Smooth muscle cell of the brain vasculature (primary cell): ENCODE results near the gene GAL3ST1.
"Not testable (repeated sequence)": the region's sequence is repeated elsewhere in the genome, so short reads cannot be mapped to it uniquely, and the experiment has no call there.

Experiments used
- DNase-seq: peaks from one replicate; pipeline ENCODE4 v3.0.0-alpha.2; 2012; ENCODE audit warnings: low read depth, low spot score

GAL3ST1 gene

DNA sequence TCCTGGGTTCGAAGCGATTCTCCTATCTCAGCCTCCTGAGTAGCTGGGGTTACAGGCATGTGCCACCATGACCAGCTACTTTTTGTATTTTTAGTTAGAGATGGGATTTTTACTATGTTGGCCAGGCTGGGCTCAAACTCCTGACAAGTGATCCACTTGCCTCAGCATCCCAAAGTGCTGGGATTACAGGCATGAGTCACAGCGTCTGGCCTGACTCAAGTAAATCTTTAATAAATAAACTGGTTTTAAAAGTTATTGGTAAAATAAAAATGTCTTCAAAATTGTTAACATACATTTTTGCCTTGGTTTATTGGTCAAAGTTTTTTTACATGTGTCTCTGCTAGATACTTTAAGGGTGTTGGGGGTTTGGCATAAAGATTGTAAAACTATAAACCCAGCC is 24.5 kb upstream of the GAL3ST1 start:
- DNase-seq: no peak

DNA sequence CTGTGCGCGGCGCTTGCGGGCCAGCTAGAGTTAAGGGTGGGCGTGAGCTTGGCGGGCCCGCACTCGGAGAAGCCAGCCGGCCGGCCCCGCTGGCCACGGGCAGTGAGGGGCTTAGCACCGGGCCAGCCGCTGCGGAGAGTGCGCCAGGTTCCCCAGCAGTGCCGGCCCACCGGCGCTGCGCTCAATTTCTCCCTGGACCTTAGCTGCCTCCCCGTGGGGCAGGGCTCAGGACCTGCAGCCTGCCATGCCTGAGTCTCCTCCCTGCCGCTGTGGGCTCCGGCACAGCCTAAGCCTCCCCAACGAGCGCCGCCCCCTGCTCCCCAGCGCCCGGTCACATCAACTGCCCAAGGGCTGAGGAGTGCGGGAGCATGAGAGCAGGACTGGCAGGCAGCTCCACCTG is 22.4 kb upstream of the GAL3ST1 start:
- DNase-seq: no peak

DNA sequence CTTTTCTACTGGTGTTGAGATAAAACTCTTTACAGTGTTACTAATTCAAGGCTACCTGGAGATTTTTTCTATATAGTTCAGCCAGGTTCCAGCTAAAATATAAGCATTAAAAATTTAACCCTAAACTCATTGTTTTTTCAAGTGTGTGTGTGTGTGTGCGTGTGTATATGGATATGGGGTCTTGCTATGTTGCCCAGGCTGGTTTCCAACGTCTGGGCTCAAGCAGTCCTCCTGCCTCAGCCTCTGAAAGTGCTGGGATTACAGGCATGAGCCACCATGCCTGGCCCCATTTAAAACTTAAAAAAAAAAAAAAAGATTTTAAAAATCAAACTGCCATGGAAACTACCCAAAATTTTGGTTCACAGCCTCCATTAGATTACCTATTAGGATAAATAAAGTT is 21.7 kb upstream of the GAL3ST1 start:
- DNase-seq: no peak

DNA sequence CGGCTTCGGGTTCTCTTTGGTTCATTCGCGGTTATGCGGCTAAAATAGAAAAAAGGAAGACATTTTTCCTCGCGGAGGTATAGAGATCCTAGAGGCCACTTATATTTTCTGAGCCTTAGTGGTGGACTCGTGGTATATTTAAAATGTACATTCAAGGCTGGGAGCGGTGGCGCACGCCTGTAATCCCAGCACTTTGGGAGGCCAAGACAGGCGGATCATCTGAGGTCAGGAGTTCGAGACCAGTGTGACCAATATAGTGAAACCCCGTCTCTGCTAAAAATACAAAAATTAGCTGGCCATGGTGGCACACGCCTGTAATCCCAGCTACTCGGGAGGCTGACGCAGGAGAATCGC is 17.9 kb upstream of the GAL3ST1 start:
- DNase-seq: not testable (repeated sequence)

DNA sequence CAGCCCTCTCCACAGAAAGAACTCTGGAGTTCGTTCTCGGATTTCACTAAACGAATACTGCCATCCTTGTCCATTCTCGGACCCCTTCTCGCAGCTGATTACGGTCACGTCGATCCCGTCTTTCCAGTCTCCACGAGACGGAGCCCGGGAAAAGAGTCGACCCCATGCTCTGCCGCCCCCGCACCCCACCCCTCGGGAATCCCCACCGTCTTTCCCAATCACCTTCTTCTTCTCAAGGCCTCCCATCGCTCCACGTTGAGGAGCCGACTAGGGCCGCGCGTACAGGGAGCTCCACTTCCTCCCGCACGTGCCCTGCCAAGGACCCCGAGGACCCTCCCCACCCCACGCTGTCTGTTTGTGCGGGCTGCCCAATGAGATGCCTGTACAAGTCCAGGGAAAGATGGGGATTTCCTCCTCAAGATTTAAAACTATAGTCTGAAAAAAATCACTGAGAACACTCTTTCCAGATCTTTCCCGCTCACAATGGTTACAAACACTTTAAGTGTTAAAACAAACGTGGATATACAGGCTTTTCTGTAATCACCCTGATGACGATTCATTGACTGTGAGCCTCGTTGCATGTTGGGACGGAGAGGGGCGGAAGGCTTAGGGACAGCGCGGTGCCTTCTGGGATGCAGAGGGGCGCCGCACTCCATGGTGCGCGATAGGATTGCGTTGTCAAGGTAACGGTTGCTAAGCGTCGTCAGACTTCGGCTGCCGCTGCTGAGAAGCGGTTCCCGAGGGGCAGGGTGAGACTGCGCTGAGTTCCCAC is 17.3 kb upstream of the GAL3ST1 start, which contains the start of gene PES1:
TSS of gene PES1 (minus strand) at position 323 of the 772 bp plus-strand sequence. CDS start at position 246, 77 bp downstream.
- peak; percentile 97 for DNase-seq

DNA sequence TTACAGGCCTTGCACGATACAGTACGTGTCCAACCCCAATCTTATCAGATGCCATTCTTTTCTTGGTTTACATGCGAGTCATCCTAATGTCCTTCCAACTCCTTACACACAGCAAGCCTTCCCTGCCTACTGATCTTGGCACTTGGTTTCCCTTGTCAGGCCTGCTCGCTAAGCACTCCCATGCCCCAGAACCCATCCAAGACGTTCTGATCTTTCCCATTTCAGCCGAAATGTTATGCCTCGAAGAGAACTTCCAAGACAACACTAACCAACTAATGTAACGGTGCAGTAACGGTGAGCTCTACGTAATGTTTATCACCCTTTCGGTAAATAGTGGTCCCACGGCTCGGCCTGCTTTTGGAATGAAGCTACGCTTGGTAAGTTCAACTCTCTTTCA is 16.7 kb upstream of the GAL3ST1 start:
- DNase-seq: no peak

DNA sequence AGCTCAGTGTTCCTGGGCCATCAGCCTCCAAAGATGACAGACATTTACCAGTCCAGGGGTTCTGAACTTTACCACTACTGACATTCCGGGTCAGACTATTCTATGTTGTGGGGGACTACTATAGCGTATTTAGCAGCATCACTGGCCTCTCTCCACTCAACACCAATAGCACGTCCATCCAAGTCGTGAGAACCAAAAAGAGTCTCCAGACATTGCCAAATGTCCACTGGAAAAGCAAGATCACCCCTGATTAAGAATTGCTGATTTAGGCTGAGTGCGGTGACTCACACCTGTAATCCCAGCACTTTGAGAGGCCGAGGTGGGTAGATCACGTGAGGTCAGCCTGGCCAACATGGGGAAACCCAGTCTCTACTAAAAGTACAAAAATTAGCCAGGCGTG is 11.9 kb upstream of the GAL3ST1 start:
- no peak for DNase-seq

DNA sequence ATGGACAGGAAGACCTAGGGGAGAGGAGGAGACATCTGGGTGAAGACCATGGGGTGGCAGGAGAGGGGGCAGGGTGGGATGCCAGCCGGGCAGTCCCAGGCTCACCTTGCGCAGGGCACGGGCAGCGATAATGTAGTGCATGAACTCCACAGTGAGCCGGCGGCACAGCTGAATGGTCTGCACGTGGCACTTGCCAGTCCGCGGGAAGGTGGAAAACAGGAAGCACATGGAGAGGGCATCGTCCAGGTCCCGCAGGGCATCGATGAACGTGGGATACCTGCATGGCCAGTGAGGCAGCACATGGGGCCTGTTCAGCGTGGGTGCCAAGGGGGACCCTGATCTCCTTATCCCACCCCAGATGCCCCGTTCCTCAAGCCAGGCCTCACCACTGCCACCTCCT is 10.0 kb upstream of the GAL3ST1 start:
- DNase-seq: no peak

DNA sequence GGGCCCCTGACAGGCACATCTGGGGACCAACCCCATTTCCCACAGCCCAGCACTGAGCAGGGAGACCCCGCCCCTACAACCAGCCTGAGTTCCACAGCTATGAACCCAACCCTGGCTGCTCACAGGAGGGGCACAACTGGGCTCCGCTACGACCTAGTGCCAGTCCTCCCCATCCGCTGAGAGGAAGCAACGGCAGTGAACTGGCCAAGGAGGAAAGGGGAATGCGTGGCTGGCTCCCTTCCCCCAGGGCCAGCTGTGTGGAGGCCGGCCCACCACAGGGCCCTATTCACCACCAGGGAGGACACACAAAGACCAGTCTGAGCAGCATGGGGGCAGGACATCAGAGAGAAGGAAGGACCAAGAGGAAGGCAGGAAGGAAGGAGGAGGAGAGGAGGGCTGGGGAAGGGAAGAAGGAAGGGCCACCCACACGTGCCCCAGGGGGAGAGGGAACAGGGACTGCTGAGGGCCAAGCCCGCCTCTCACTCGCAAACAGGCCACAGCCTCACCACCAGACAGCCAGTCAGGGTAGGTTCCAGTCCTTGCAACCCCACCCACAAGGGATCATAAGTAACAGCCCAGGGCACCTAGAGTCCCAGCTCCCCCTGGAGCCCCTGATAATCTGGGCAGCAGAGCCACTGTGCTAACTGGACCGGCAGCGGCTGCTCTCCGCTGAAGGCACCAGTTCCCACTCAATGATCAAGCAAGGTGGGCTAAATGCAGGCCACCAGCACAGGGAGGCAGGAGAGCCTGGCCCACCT is 8.5 kb upstream of the GAL3ST1 start:
- DNase-seq: no peak

DNA sequence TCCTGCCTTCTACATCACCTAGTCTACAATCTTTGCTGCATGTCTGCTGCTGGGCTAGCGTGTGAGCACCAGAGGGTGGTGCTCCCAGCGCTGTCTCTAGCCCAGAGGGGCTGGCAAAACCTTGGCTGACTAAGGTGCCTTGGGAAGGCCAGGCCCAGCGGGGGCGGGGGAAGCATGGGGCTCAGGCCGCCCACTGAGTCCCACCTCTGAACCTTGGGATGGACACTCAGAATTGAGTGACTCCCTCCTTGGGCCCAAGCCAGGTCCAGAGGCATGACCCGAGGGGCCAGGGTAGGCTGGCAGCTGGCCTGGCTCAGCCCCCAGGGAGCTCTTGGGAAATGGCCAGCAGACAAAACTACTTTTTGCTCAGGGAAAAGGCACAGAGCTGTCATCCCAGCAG is 7.6 kb upstream of the GAL3ST1 start:
- DNase-seq: no peak

DNA sequence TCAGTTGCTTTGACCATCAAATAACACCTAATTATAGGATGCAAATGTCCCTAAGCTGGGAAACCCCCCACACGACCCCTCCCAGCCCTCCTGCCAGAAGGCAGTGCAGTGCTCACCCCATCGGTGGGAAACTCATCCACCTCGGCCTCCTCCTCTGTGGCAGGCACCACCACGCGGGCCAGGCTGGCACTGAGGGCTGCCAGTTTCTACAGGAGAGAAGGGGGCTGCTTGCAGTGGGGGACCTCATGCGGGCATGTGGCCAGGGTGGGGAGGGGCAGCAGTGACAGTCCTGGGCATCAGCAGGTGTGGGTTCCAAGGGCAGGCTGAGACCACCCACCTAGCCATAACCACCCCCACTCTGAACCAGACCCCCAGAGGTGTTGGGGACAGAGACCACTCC is 6.4 kb upstream of the GAL3ST1 start:
- DNase-seq: no peak

DNA sequence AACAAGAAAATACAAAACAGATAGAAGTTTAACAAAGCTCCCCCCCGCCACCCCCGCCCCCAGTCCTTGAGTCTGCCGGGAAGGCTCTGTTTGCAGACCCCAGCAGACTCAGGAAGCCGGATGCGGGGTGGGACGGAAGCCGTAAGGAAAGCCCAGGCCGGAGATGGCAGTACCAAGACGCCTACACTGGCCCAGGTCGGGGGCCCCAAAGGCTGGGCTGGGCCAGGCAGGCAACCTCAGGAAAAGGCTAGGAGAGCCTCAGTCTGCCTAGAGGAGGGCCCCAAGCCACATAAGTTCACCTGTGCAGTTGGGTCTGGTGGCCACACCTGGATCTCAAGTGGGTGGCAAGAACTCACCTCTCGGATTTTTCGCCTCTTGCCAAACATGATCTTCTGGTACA is 4.0 kb upstream of the GAL3ST1 start:
- no peak for DNase-seq

DNA sequence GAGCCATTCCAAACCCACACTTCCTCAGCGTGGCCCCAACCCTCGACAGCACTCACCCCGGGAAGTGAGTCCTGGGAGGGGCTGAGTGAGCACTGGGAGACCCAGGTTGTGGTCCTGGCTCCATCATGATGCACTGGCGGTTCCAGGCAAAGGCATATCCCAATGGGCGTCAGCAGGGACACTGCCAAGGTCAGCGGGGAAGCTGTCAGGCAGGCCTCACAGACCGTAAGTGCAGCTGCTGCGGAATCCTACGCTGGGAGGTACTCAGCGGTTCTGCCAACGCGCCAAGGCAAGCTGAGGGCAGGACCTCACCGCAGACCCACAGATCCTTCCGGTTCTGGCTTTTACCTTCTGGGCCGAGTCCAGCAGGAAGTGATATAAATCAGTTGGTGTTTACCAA is 1.4 kb upstream of the GAL3ST1 start:
- DNase-seq: no peak

DNA sequence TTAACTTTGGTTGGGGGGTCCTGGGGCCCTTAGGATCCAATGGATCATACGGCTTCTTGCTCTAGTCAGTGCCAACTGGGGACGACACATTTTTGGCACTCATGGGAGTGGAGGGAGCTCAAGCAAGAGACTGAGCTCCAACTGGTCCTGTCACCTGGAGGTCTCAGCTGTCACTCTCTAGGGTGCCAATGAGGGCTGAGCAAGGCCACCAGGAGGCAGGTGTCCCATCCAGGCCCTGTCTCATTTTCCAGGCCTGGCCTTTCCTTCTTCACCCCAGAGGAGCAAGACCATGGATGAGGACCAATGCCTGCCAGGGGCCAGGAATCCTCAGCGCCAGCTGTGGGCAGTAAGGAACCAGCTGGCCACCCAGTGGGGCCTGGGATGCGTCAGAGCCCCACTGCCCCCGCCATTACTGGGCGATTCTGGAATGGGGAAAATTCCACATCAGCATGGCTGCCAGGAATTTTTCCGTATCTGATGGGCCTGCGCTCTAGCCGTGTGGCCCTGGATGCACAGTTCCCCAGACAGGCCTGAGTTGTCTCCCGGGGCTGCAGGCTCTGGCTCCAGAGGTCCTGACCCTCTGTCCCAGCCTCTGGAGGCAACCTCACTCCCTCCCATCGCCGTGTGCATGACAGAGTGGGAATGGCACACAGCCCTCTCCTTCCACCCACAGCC is 669 bp upstream of the GAL3ST1 start:
- no peak for DNase-seq

DNA sequence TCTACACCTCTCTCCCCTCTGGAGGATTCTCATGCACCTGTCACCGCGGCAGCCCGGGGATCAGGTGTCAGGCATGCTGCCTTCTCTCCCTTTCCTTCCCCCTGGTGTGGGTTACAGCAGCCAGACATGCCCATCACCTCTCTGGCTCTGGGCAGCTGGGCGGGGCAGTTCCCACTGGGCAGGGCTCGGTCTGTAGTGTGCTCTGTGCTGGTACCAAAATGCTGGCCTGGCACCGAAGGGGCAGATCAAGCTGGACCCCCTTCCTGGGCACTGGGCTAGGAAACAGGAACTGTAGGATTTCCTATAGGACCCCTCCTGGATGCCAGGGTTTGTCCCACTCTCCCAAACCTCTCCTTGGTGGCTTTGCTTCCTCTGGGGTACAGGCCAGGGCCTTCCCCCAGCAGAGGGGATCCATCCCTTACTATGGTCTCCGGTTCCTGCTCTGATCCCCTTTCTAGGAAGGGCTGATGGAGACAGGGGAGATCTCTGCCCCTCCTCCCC is 821 bp downstream of the GAL3ST1 start:
- no peak for DNase-seq

DNA sequence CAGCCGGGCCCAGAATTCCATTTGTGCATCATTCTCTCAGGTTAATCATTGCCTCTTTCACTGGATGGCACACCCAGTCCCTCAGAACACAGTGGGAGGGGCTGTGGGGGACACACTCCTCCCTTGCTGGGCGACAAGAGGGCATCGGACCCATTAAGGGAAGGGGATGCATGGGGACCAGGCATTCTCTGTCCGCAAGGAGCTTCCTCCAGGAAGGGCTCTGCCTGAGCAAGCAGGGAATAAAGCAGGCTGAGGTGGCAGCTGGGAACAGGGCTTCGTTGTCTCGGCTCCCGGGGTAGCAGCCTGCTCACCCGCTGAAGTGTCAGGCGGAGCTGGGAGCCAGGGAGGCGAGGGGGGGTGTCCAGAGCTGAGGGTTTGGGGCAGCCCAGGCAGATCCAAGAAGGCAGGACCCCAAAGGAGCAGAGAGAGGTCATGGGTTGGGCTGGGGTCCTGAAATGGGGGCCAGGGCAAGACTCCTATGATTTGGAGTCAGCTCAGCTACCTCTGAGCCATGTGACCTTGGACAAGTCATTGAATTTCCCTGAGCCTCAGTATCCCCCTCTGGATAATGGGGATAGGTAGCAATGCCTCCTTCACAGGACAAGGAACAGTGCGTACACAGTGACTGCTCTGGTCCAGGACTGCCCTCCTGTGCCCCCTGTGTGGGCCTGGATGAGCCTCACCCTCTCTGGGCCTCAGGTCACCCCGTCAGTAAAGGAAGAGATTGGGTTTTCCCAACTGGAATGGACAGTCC is 1.4 kb downstream of the GAL3ST1 start:
- no peak for DNase-seq

DNA sequence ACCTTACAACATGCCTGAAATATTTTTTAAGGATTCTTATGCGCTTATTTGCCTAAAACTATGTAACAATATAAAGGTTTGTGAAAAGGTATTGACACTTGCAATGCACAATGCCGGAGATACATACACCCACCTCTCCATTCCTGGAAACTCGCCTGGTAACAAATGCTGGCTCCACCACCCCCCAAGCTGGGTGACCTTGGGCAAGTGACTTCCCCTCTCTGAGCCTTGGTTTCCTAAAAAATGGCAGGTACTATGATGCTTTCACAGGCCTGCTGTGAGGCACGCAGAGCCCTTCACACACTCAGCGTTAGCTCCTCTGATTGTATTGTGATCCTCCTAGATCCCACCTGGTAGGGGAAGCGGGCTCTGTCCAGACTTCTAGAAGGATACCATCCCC is 2.3 kb downstream of the GAL3ST1 start:
- DNase-seq: no peak

DNA sequence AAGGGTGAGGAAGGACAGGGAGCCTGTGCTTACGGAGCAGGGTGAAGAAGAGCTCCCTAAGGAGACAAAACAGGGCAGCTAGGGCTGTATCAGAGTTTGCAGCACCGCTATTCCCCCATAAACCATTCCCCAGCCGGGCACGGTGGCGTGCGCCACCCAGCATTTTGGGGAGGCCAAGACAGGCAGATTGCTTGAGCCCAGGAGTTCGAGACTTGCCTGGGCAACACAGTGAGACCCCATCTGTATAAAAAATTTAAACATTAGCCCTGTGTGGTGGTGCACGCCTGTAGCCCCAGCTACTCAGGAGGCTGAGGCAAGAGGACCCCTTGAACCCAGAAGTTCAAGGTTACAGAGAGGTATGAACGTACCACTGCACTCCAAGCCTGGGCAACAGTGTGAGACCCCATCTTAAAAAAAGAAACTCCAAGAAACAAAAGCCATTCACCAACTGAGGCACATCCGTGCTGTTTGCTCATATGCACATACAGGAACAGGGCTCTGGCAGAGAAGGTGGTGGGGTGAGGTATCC is 4.7 kb downstream of the GAL3ST1 start:
- DNase-seq: no peak

DNA sequence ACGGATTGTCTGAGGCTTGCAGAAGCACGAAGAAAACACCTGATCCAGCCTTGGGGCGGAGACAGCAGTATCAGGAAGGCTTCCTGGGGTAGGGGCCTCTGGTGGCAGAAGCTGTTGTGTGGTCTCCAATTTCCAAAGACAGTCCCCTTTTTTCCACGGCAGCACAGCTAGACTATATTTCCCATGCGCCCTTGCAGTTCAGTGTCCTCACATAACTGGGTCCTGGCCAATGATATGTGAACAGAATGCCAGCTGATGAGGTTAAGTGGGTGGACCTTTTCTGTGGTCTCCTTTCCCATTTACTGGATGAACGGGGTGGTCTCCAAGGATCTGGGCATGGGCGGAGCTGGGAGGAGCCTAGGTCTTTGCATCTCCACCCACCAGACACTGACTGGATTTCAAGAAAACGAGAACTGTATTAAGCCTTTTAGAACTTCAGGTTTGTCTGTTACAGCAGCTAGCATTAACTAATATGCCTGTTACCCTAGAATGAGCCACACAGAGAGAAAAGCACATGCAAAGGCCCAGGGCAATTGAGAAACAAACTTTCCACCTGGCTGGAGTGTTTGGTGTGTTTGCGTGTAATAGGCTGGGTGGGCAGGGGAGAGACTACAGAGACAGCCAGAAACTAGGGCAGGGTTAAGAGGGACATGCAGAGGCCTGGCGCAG is 6.2 kb downstream of the GAL3ST1 start:
- no peak for DNase-seq

DNA sequence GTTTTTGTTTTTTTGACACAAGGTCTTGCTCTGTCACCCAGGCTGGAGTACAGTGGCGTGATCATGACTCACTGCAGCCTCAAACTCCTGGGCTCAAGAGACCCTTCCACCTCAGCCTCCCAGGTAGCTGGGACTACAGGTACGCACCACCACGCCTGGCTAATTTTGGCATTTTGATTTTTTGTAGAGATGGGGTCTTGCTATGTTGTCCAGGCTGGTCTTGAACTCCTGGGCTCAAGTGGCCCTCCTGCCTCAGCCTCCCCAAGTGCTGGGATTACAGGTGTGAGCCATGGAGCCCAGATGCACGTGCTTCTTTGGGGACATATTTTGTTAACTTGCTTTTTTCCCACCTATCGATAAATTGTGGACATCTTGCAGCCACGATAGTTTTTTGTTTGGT is 7.2 kb downstream of the GAL3ST1 start:
- not testable (repeated sequence) for DNase-seq

DNA sequence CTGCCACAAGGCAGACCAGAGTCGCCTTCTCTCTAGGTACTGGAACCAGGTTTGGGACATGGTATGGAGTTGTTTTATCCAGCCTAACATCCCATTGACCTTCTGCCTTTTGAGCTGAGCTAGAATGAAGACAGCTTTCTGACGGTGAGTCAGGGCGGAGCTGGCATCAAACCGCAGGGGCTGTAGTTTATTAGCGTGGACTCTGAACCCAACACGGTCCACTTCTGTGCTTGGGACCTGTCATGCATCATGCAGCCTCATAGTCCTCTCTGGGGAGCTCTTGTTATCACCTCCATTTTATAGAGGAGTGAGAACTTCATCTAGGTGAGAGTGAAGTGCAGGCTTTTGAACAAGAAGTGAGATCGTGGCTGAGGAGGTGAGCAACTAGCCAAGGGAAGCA is 8.3 kb downstream of the GAL3ST1 start:
- DNase-seq: no peak
